PC-9 (cell line): ENCODE measurements around the gene PPP1R3G.

Source experiments
- EZH2 ChIP-seq: fragments of 200-600 bp; sonication (generic); IDR thresholded peaks from 2 replicates; pipeline ENCODE4 v1.8.0; 2017; ENCODE audit warnings: antibody characterized with exemption, low read depth
- TF ChIP-seq, protein P1 (sequence below): fragments of 200-600 bp; sonication (generic); conservative IDR thresholded peaks from 2 replicates; pipeline ENCODE4 v1.6.1; 2017; ENCODE audit warnings: mixed run types, antibody characterized with exemption, mild to moderate bottlenecking, moderate library complexity

DNA sequence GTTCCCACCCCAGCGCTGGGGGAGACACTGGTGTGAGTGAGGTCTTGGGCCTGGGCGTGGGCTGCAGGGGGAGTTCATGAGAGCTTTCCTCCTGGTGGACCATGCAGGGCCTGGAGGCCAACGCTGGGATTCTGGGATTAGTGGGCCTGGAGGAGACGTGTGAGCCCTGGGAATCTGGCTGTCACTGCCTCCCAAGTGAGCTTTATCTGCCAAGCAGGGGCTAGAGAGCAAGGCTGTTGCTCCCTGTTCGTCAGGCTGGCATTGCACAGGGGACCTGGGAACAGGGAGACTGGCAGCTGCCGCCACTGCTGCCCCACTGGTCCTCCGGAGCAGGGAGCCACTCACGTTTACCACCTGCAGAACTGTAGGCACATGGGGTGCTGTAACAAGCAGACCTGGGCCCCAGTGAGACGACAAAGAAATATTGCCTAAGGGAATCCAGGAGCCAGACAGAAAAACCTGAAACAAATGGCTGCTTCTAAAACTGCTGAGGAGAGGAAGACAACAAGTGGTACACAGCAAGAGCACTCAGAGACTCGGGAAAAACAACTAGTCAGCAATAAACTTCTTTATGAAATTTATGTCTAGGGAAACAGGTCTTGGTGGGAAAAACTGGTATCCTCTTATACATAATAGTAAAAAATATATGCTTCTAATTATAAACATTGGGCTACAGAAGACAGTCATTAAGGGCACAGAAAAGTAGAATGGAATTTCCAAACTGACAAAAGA, 45.2 kb downstream of the PPP1R3G start:
- TF ChIP-seq, protein P1, sequence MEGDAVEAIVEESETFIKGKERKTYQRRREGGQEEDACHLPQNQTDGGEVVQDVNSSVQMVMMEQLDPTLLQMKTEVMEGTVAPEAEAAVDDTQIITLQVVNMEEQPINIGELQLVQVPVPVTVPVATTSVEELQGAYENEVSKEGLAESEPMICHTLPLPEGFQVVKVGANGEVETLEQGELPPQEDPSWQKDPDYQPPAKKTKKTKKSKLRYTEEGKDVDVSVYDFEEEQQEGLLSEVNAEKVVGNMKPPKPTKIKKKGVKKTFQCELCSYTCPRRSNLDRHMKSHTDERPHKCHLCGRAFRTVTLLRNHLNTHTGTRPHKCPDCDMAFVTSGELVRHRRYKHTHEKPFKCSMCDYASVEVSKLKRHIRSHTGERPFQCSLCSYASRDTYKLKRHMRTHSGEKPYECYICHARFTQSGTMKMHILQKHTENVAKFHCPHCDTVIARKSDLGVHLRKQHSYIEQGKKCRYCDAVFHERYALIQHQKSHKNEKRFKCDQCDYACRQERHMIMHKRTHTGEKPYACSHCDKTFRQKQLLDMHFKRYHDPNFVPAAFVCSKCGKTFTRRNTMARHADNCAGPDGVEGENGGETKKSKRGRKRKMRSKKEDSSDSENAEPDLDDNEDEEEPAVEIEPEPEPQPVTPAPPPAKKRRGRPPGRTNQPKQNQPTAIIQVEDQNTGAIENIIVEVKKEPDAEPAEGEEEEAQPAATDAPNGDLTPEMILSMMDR: no peak
- no peak for TF ChIP-seq EZH2
